CD4-positive, alpha-beta T cell treated with Interleukin-12 subunit alpha and Interleukin-12 subunit beta, for 1 hour (primary cell): ENCODE measurements around the gene PGGHG.

Source experiments
- DNase-seq: peaks from one replicate; pipeline ENCODE4 v3.0.0-alpha.2; 2020

The PGGHG gene

GRCh38 chr11:269146-269890 is 19.6 kb upstream of the PGGHG start:
- peak; percentile 75 for DNase-seq

- DNase-seq = no peak
Observed at GRCh38 chr11:270451-271318, 18.2 kb upstream of the PGGHG start.

- DNase-seq = no peak
Observed at GRCh38 chr11:271319-271715, 17.6 kb upstream of the PGGHG start.

- no peak for DNase-seq
Observed at GRCh38 chr11:272195-272930, 16.6 kb upstream of the PGGHG start.

GRCh38 chr11:272931-273198 is 16.1 kb upstream of the PGGHG start:
- DNase-seq = no peak

- DNase-seq = no peak
Observed at GRCh38 chr11:276219-276618, 12.7 kb upstream of the PGGHG start.

- DNase-seq = no peak
Observed at GRCh38 chr11:278001-278951, 10.7 kb upstream of the PGGHG start, which contains the start of gene NLRP6. NLRP6 (plus strand) TSS chr11:278407; CDS start chr11:278570, 163 bp downstream.

- DNase-seq = no peak
Observed at GRCh38 chr11:279040-279965, 9.6 kb upstream of the PGGHG start.

GRCh38 chr11:279966-280705 is 8.8 kb upstream of the PGGHG start:
- DNase-seq = peak; percentile 53

- DNase-seq = peak; percentile 34
Observed at GRCh38 chr11:280706-281485, 8.0 kb upstream of the PGGHG start.

- no peak for DNase-seq
Observed at GRCh38 chr11:281486-282161, 7.3 kb upstream of the PGGHG start.

GRCh38 chr11:282171-282570 is 6.8 kb upstream of the PGGHG start:
- DNase-seq = no peak

GRCh38 chr11:282630-283360 is 6.1 kb upstream of the PGGHG start:
- DNase-seq = no peak

- no peak for DNase-seq
Observed at GRCh38 chr11:283405-284104, 5.4 kb upstream of the PGGHG start.

- DNase-seq = no peak
Observed at GRCh38 chr11:284105-285020, 4.6 kb upstream of the PGGHG start.
